CD4-positive, alpha-beta memory T cell (primary cell): ENCODE results near the gene SYP. TPM values are rescaled to one million over a fixed set of nuclear protein-coding genes. Genes with fewer than 3 reads are reported as not detected.

Source experiments
- CTCF ChIA-PET: fragments of 350-600 bp; sonication (Branson Sonifier 250); formaldehyde crosslinking; loops from one replicate; lab custom pipeline; 2021; ENCODE audit warnings: inconsistent platforms; ENCODE audit not compliant: partially characterized antibody; lab: Charles Lee
- POLR2A ChIA-PET: fragments of 350-600 bp; sonication (Branson Sonifier 250); formaldehyde crosslinking; loops from one replicate; lab custom pipeline; 2021; ENCODE audit not compliant: partially characterized antibody; lab: Charles Lee
- DNase-seq, 5 donors: peaks; one replicate each; pipeline versions ENCODE4 v3.0.0 to v3.0.0-alpha.2; 2020 to 2022; ENCODE audit warnings: mixed read lengths in 1 of 5
- H3K27ac ChIP-seq: one replicate; pipeline ENCODE4 v1.7.0; 2013; ENCODE audit warnings: low read depth, low read length
- H3K27me3 ChIP-seq: 2 replicates; pipeline ENCODE4 v1.7.0; 2013; ENCODE audit warnings: mild to moderate bottlenecking, low read length, moderate library complexity; ENCODE audit not compliant: insufficient read depth
- H3K36me3 ChIP-seq: 2 replicates; pipeline ENCODE4 v1.7.0; 2013; ENCODE audit warnings: mild to moderate bottlenecking, low read length, moderate library complexity; ENCODE audit not compliant: insufficient read depth
- H3K4me1 ChIP-seq: 2 replicates; pipeline ENCODE4 v1.7.0; 2013; ENCODE audit warnings: mild to moderate bottlenecking, low read length, moderate library complexity; ENCODE audit not compliant: insufficient read depth
- H3K4me3 ChIP-seq, 2 donors: one replicate each; pipeline ENCODE4 v1.7.0; 2013; ENCODE audit warnings: low read length in 2 of 2, mild to moderate bottlenecking in 1 of 2
- H3K9me3 ChIP-seq, 2 donors: one replicate each; pipeline ENCODE4 v1.7.0; 2013; ENCODE audit warnings: low read length in 2 of 2, control low read depth in 1 of 2; ENCODE audit not compliant: control insufficient read depth in 1 of 2
- H3K27ac Mint-ChIP-seq, 7 donors: one replicate each; pipeline ENCODE4 v1.8.0; 2020 to 2021; ENCODE audit warnings: mixed read lengths in 7 of 7, mild to moderate bottlenecking in 6 of 7, inconsistent platforms in 3 of 7, moderate library complexity in 3 of 7
- H3K27me3 Mint-ChIP-seq, 2 donors: one replicate each; pipeline ENCODE4 v1.8.0; 2020 to 2021; ENCODE audit warnings: mixed read lengths in 2 of 2
- H3K36me3 Mint-ChIP-seq, 2 donors: one replicate each; pipeline ENCODE4 v1.8.0; 2020 to 2021; ENCODE audit warnings: mixed read lengths in 2 of 2, inconsistent platforms in 1 of 2, mild to moderate bottlenecking in 1 of 2
- H3K4me1 Mint-ChIP-seq, 4 donors: one replicate each; pipeline ENCODE4 v1.8.0; 2020 to 2021; ENCODE audit warnings: mixed read lengths in 4 of 4, mild to moderate bottlenecking in 1 of 4
- H3K4me3 Mint-ChIP-seq, 8 donors: one replicate each; pipeline ENCODE4 v1.8.0; 2020 to 2021; ENCODE audit warnings: mixed read lengths in 8 of 8, mild to moderate bottlenecking in 7 of 8, moderate library complexity in 6 of 8, inconsistent platforms in 3 of 8
- H3K9me3 Mint-ChIP-seq, 8 donors: one replicate each; pipeline ENCODE4 v1.8.0; 2020 to 2021; ENCODE audit warnings: mixed read lengths in 8 of 8, mild to moderate bottlenecking in 5 of 8, inconsistent platforms in 3 of 8, moderate library complexity in 1 of 8
- intact Hi-C: fragments of 100-400 bp; cut with micrococcal nuclease; formaldehyde crosslinking; loops from one replicate; pipeline ENCODE4 v1.15.1; 2023
- polyA plus RNA-seq, 2 donors: library from polyadenylated mRNA; unstranded; fragments of 300-500 nt; fragmentation: Illumina TruSeq; gene quantifications; one replicate each; pipeline ENCODE4 v1.2.3, GENCODE V29; 2021
- total RNA-seq, 2 experiments: library from RNA; stranded (reverse); gene quantifications; one replicate each; pipeline ENCODE4 v1.2.3, GENCODE V29; 2021

SYP gene
- total and polyA plus RNA-seq, 4 experiments from 2014 or later: 0.32 to 0.73 (median 0.50) TPM; not detected in 1

GRCh38 chrX:49221868-49222267 lies 21.9 kb upstream of the SYP start:
- Histone ChIP-seq H3K4me1 (no peaks in the 10 kb centered on the region), H3K36me3 (no peaks in the 10 kb centered on the region), H3K27me3 (no peaks in the 10 kb centered on the region), H3K9me3 (no peaks in the 10 kb centered on the region), H3K4me3 (no peak overlapping the region), H3K27ac (no peak overlapping the region)
- intact Hi-C loops: no loop called here
- ChIA-PET POLR2A (no interaction called here), CTCF (no interaction called here)
- H3K9me3 Mint-ChIP-seq: peaks cover 0 to 2% (median 0%) of the 10 kb centered on the region in 8 donors
- H3K4me3 Mint-ChIP-seq: no peak overlapping the region
- no peaks in the 10 kb centered on the region for H3K27me3 Mint-ChIP-seq
- H3K36me3 Mint-ChIP-seq: no peaks in the 10 kb centered on the region
- no peak overlapping the region for H3K27ac Mint-ChIP-seq
- peaks cover 0 to 5% (median under 1%) of the 10 kb centered on the region in 4 donors for H3K4me1 Mint-ChIP-seq
- no peak for DNase-seq

DNA sequence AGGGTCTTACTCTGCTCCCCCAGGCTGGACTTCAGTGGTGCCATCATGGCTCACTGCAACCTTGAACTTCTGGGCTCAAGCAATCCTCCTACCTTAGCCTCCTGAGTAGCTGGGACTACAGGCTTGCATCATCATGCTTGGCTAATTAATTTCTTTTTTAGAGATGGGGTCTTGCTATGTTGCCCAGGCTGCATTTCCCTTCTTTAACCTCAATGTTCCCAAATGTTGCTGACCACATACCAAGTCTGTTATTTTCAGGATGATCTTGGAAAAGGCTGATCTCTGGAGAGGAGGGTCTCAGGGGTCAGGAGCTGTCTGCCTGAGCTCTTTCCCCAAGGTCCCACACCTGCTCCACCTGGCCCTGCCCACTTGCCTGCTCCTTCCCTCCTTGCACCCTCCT lies 20.1 kb upstream of the SYP start:
- DNase-seq: no peak
- no peaks in the 10 kb centered on the region for H3K36me3 ChIP-seq
- intact Hi-C loops: no loop called here
- ChIA-PET POLR2A (no interaction called here), CTCF (no interaction called here)
- no peak overlapping the region for H3K4me3 ChIP-seq
- Mint-ChIP-seq H3K27me3 (no peaks in the 10 kb centered on the region), H3K4me1 (peaks cover 0 to 5% (median under 1%) of the 10 kb centered on the region in 4 donors), H3K27ac (no peak overlapping the region), H3K4me3 (no peak overlapping the region), H3K36me3 (no peaks in the 10 kb centered on the region), H3K9me3 (peaks cover 0 to 2% (median 0%) of the 10 kb centered on the region in 8 donors)
- no peaks in the 10 kb centered on the region for H3K27me3 ChIP-seq
- H3K4me1 ChIP-seq: no peaks in the 10 kb centered on the region
- no peak overlapping the region for H3K27ac ChIP-seq
- no peaks in the 10 kb centered on the region for H3K9me3 ChIP-seq

DNA sequence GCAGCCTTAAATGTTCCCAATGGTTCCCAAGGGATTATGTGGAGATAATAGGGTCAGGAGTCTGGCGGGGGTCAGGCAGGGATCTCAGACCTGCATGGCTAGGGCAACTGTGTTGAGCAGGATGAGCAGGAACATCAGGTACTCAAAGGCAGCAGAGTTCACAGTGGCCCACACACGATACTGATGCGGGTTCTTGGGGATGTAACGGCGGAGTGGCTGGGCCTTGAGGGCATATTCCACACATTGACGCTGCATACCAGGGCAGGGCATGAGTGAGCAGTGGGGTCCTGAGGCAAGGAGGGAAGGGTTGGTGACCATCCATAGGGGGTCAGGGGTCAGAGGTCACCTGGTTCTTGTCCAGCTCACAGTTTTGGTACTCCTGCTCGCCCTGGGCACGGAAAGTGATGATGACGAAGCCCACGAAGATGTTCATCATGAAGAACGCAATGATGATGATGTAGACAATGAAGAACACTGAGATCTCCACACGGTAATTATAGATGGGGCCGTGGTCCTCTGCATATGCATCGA lies 15.1 kb upstream of the SYP start:
- Mint-ChIP-seq H3K36me3 (no peaks in the 10 kb centered on the region), H3K9me3 (no peaks in the 10 kb centered on the region), H3K4me1 (peaks cover 0 to 3% (median 0%) of the 10 kb centered on the region in 4 donors), H3K27me3 (peaks cover 1 to 3% of the 10 kb centered on the region in 2 donors), H3K4me3 (no peak overlapping the region), H3K27ac (no peak overlapping the region)
- Histone ChIP-seq H3K9me3 (no peaks in the 10 kb centered on the region), H3K36me3 (no peaks in the 10 kb centered on the region), H3K4me3 (no peak overlapping the region), H3K27me3 (no peaks in the 10 kb centered on the region), H3K27ac (no peak overlapping the region), H3K4me1 (no peaks in the 10 kb centered on the region)
- no peak for DNase-seq
- CTCF ChIA-PET: no interaction called here
- intact Hi-C loops: no loop called here
- POLR2A ChIA-PET: no interaction called here

GRCh38 chrX:49214416-49214815 lies 14.4 kb upstream of the SYP start:
- Mint-ChIP-seq H3K9me3 (no peaks in the 10 kb centered on the region), H3K27ac (no peak overlapping the region), H3K36me3 (no peaks in the 10 kb centered on the region), H3K4me3 (no peak overlapping the region), H3K27me3 (peaks cover 1 to 3% of the 10 kb centered on the region in 2 donors), H3K4me1 (no peaks in the 10 kb centered on the region)
- no peak overlapping the region for H3K4me3 ChIP-seq
- no peaks in the 10 kb centered on the region for H3K9me3 ChIP-seq
- no peaks in the 10 kb centered on the region for H3K4me1 ChIP-seq
- no peak for DNase-seq
- H3K27ac ChIP-seq: no peak overlapping the region
- intact Hi-C loops: no loop called here
- ChIA-PET POLR2A (no interaction called here), CTCF (no interaction called here)
- H3K36me3 ChIP-seq: no peaks in the 10 kb centered on the region
- no peaks in the 10 kb centered on the region for H3K27me3 ChIP-seq

DNA sequence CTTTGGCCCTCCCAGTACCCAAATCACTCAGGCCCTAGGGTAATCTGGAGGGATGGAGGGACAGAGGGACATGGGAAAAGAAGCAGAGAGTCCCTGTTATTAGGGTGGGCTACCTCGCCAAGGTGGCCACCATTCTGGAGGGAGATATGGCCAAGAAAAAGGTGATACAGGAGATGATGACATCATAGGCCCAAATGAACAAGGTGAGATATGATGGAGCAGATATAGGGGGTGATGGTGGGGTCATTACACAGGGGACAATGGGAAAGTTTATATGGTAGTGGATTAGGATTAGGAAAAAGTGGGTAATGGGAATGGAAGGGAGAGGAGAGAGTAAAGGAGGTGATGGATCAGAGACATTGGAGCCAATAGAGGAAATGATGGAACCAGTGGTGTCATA lies 12.9 kb upstream of the SYP start:
- intact Hi-C loops: no loop called here
- H3K4me1 ChIP-seq: no peaks in the 10 kb centered on the region
- no peaks in the 10 kb centered on the region for H3K27me3 ChIP-seq
- no peak overlapping the region for H3K27ac Mint-ChIP-seq
- H3K36me3 Mint-ChIP-seq: no peaks in the 10 kb centered on the region
- ChIA-PET POLR2A (no interaction called here), CTCF (no interaction called here)
- no peaks in the 10 kb centered on the region for H3K36me3 ChIP-seq
- no peaks in the 10 kb centered on the region for H3K9me3 Mint-ChIP-seq
- H3K4me3 Mint-ChIP-seq: no peak overlapping the region
- no peaks in the 10 kb centered on the region for H3K4me1 Mint-ChIP-seq
- no peak overlapping the region for H3K4me3 ChIP-seq
- DNase-seq: no peak
- H3K27me3 Mint-ChIP-seq: peaks cover 1 to 3% of the 10 kb centered on the region in 2 donors
- no peaks in the 10 kb centered on the region for H3K9me3 ChIP-seq
- H3K27ac ChIP-seq: no peak overlapping the region

DNA sequence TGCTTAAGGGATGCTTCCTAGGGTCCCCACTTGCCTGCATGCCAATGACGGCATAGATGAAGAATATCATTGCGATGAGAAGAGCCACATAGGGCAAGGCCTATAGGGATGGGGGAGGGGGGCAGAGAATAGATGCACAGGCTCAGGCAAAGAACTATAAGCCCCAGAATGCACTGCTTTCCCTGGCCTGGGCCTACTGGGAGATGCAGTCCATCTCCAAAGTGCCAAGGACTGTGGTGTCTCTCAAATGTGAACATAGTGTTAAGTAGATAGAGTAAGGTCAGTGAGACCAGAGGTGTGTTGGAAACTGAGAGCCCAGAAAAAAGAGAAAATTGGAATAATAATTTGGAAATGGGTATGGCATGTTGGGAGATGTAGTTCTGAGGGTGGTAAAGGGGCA lies 12.2 kb upstream of the SYP start:
- intact Hi-C loops: no loop called here
- ChIA-PET CTCF (no interaction called here), POLR2A (no interaction called here)
- Mint-ChIP-seq H3K27ac (no peak overlapping the region), H3K27me3 (peaks cover 1 to 3% of the 10 kb centered on the region in 2 donors), H3K36me3 (no peaks in the 10 kb centered on the region), H3K4me1 (no peaks in the 10 kb centered on the region), H3K4me3 (no peak overlapping the region), H3K9me3 (no peaks in the 10 kb centered on the region)
- Histone ChIP-seq H3K4me3 (no peak overlapping the region), H3K36me3 (no peaks in the 10 kb centered on the region), H3K27me3 (no peaks in the 10 kb centered on the region), H3K4me1 (no peaks in the 10 kb centered on the region), H3K27ac (no peak overlapping the region), H3K9me3 (no peaks in the 10 kb centered on the region)
- DNase-seq: no peak

DNA sequence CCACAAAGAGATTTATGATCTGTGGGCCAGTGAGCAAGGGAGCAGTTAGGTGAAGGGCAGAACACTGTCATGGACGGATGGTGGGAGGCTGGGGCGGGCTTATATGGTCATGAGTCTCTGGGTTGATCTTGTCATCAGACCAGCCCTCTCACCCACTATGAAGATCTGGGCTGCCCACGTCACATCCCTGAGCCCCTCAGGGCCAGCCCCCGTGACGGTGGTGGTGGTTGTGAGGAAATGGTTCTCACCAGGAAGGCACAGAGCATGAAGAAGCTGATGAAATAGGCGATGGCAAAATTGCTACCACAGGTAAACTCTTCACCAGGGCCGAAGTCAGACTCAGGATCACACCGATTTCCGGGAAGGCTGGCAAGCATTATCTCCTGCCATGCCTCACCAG lies 11.1 kb upstream of the SYP start:
- Mint-ChIP-seq H3K4me1 (no peaks in the 10 kb centered on the region), H3K4me3 (no peak overlapping the region), H3K27ac (no peak overlapping the region), H3K27me3 (peaks cover 1 to 3% of the 10 kb centered on the region in 2 donors), H3K9me3 (no peaks in the 10 kb centered on the region), H3K36me3 (no peaks in the 10 kb centered on the region)
- Histone ChIP-seq H3K27ac (no peak overlapping the region), H3K27me3 (no peaks in the 10 kb centered on the region), H3K4me1 (no peaks in the 10 kb centered on the region), H3K4me3 (no peak overlapping the region), H3K9me3 (no peaks in the 10 kb centered on the region), H3K36me3 (no peaks in the 10 kb centered on the region)
- no peak for DNase-seq
- ChIA-PET POLR2A (no interaction called here), CTCF (no interaction called here)
- intact Hi-C loops: no loop called here

DNA sequence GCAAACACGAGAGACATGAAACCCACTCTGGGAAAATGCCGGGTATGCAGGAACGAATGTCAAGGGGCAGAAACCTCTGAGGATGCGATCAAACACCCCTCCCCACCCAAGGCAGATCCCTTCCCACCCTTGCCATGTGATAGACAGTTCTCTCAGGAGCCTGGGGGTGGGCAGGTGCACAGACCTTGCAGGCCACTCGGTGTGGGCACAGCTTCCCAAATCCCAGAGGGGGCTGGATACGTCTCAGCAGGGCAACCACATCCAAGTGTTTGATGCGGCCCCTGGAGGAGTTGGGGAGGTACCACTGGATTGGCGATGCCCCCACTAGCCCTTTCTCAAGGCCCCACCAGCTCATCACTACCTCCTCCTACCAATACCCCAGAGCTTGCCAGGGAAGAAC lies 10.4 kb upstream of the SYP start:
- Mint-ChIP-seq H3K9me3 (no peaks in the 10 kb centered on the region), H3K4me1 (no peaks in the 10 kb centered on the region), H3K4me3 (no peak overlapping the region), H3K27me3 (peaks cover 1 to 3% of the 10 kb centered on the region in 2 donors), H3K27ac (no peak overlapping the region), H3K36me3 (no peaks in the 10 kb centered on the region)
- ChIA-PET CTCF (interaction anchor here (1.1 kb wide), 1 partner anchor 18 kb away, joined by 3 read pairs; no protein-coding TSS in a partner anchor), POLR2A (no interaction called here)
- intact Hi-C loops: no loop called here
- no peaks in the 10 kb centered on the region for H3K9me3 ChIP-seq
- H3K4me1 ChIP-seq: no peaks in the 10 kb centered on the region
- no peak overlapping the region for H3K27ac ChIP-seq
- no peaks in the 10 kb centered on the region for H3K27me3 ChIP-seq
- H3K36me3 ChIP-seq: no peaks in the 10 kb centered on the region
- H3K4me3 ChIP-seq: no peak overlapping the region
- no peak for DNase-seq
